GM12892 (cell line): ENCODE results near the gene ARID3A.

Source experiments
- POLR2A ChIP-seq: IDR thresholded peaks from 2 replicates; pipeline ENCODE4 v1.6.1; 2011; ENCODE audit warnings: low read depth, low read length, control low read depth
- TAF1 ChIP-seq: IDR thresholded peaks from 2 replicates; pipeline ENCODE4 v1.6.1; 2011; ENCODE audit warnings: low read depth, mild to moderate bottlenecking, control low read depth, low read length, borderline replicate concordance

GRCh38 chr19:993831-994393 is 68.1 kb downstream of the ARID3A start:
- TF ChIP-seq POLR2A = no peak
- no peak for TF ChIP-seq TAF1
